Endometrial microvascular endothelial cells (primary cell): Measurements from ENCODE around the gene R3HDM2. TPM values are rescaled to one million over a fixed set of nuclear protein-coding genes. Genes with fewer than 3 reads are reported as not detected.
"Not testable (repeated sequence)": the region's sequence is repeated elsewhere in the genome, so short reads cannot be mapped to it uniquely, and the experiment has no call there.

Experiments
- in situ Hi-C: cut with HindIII; loops from 2 replicates; pipeline ENCODE4 v1.10.0; 2017; ENCODE audit warnings: low sequenced_read_pairs, low pct_unique_long_range_greater_than_20kb; ENCODE audit errors: inconsistent ontology term
- total RNA-seq: library from RNA; depleted of rRNA; stranded (reverse); fragments of >200 nt; gene quantifications from one replicate; pipeline ENCODE4 v1.2.3, GENCODE V29; 2015; ENCODE audit errors: inconsistent ontology term

R3HDM2 gene
- total RNA-seq, 1 donor from 2014 or later = 16.8 TPM

GRCh38 chr12:57456145-57456700 is 25.4 kb upstream of the R3HDM2 start:
- in situ Hi-C loops = no loop called here

GRCh38 chr12:57455374-57456144 is 24.7 kb upstream of the R3HDM2 start:
- in situ Hi-C loops = no loop called here

GRCh38 chr12:57454566-57455373 is 23.9 kb upstream of the R3HDM2 start, which contains the start of gene INHBE:
INHBE (plus strand) TSS chr12:57455307; CDS start chr12:57455537, 230 bp downstream.
- in situ Hi-C loops = no loop called here

- in situ Hi-C loops = no loop called here
Observed at GRCh38 chr12:57454213-57454565, 23.3 kb upstream of the R3HDM2 start.

GRCh38 chr12:57452937-57453509 is 22.2 kb upstream of the R3HDM2 start:
- in situ Hi-C loops = no loop called here

- in situ Hi-C loops = no loop called here
Observed at GRCh38 chr12:57452181-57452936, 21.5 kb upstream of the R3HDM2 start.

GRCh38 chr12:57451233-57451778 is 20.5 kb upstream of the R3HDM2 start:
- in situ Hi-C loops = no loop called here

- in situ Hi-C loops = no loop called here
Observed at GRCh38 chr12:57450057-57450456, 19.2 kb upstream of the R3HDM2 start.

- in situ Hi-C loops = no loop called here
Observed at GRCh38 chr12:57449375-57449774, 18.5 kb upstream of the R3HDM2 start.

- in situ Hi-C loops = no loop called here
Observed at GRCh38 chr12:57448669-57449068, 17.8 kb upstream of the R3HDM2 start.

GRCh38 chr12:57446292-57446960 is 15.6 kb upstream of the R3HDM2 start:
- in situ Hi-C loops = no loop called here

GRCh38 chr12:57444744-57445143 is 13.9 kb upstream of the R3HDM2 start:
- in situ Hi-C loops = no loop called here

- in situ Hi-C loops = not testable (repeated sequence)
Observed at GRCh38 chr12:57444337-57444736, 13.5 kb upstream of the R3HDM2 start.

- in situ Hi-C loops = no loop called here
Observed at GRCh38 chr12:57441846-57442427, 11.1 kb upstream of the R3HDM2 start.

- in situ Hi-C loops = not testable (repeated sequence)
Observed at GRCh38 chr12:57441393-57441792, 10.6 kb upstream of the R3HDM2 start.

- in situ Hi-C loops = no loop called here
Observed at GRCh38 chr12:57439762-57440266, 9.0 kb upstream of the R3HDM2 start.

GRCh38 chr12:57438400-57438799 is 7.6 kb upstream of the R3HDM2 start:
- in situ Hi-C loops = no loop called here

- in situ Hi-C loops = no loop called here
Observed at GRCh38 chr12:57435293-57435692, 4.5 kb upstream of the R3HDM2 start.
